Amniotic stem cell (primary cell): Measurements from ENCODE around the gene CEP112.
"Not testable (repeated sequence)": the region's sequence is repeated elsewhere in the genome, so short reads cannot be mapped to it uniquely, and the experiment has no call there.

Source experiments
- DNase-seq: peaks from one replicate; lab custom pipeline; 2025; lab: John Stamatoyannopoulos, UW

The CEP112 gene

DNA sequence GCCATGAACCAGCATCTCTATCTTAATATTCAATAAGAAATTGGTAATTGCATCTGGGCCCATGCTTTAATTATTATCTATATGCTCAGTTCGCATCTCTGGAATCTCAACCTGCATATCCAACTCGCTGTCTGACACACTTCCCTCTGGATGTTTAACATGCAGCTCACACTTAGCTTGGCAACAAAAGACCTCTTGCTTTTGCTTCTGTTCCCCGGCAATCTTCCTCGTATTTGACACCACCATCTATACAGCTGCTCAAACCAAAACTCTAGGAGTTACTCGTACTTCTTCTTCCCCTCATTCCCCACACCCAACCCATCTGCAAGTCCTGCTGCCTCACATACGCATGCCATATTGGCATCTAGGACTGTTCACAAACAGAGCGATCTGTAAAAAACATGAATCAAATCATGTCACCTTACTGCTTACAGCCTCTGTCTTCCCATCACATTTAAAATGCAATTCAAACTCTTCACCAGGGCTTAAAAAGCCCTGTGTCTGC is 300.6 kb downstream of the CEP112 start:
- no peak for DNase-seq

DNA sequence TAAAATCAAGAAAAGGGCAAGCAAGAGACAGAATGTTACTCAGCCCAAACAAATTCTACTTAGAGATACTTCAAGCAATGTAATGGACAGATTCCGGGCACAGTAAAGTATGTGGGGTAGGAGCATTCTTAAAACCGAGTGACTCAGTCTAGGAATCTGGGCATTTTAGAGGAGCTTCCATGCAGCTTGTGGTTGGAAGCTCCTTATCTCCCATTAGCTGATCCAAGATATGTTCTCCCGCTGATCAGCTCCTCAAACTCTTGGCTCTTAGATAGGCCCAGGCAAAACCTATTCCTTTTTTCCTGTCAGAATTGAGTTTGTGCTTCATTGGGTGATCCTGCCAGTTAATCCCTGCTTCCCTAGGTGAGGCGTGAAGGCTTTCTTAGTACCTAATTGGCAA is 303.3 kb downstream of the CEP112 start:
- no peak for DNase-seq

DNA sequence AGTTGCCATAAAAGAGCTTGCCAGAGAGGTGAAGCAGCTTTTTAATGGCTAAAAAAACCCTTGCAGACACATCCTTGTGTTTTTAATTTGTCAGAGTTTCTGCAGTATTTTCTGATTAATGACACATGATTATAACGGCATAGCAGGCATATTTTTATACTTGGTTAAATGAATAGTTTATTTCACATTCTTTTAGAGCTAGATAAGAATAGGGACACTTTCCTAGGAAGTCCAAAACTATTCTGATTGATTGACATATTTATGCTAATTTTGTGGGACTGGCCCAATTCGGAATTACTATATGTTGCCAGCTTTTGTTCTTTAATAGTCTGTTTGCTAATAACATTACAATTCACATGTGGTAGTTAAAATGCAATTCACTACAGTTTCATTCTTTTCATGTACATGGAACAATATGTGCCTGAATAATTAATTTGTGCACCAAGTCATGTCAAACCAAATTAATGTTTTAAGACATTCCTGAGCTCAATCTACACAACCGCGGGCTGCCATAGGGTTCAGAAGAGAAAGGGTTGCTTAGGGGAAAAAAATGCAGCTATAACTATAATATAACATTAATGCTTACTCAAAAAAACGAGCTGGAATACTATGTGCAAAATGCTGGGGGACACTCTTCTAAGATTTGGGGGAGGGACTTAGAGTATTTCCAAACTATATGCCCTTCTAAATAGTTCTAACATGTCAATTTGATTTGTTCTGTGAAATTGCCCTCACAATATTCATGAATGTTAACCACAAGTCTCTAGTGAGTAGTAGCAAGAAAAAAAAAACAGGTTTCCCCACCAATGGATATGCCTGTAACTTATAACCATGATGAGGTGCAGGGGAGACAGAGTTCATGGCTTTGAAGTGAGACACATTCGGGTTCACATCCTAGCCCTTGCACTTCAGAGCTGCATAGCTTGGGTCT is 305.4 kb downstream of the CEP112 start:
- no peak for DNase-seq

DNA sequence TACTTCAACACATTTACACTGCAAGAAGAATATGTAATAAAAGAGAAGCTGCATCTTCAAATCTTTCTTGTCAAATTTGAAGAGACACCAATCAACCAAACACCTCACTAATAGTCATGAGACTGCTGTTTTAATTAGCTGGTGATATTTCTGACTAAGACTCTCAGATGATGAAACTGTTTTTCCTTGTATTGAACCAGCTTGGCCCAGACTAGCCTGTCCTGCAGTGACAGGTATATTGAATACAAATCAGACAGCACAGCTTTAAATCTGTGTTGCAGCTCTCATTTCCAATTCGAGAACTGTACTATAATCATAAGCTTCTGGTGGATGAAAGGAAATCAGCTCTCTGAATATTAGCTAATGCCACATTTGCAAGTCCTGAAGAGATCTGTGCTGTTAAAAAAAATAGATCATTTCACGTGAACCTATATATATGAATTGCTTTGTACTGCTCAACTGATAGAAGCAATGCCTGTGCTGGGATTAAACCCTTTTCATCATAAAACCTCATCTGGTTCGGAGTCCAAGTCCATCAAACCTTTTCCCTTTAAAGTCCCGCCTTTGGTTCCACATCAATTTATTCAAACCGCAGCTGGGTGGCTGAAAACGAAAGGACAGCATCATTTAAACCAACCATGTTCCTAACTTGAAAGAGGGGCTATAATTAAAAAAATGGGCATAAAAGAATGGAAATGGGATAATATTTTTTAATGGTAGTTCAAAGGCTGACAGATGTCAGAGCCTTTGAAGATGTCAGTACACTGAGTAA is 306.2 kb downstream of the CEP112 start:
- no peak for DNase-seq

DNA sequence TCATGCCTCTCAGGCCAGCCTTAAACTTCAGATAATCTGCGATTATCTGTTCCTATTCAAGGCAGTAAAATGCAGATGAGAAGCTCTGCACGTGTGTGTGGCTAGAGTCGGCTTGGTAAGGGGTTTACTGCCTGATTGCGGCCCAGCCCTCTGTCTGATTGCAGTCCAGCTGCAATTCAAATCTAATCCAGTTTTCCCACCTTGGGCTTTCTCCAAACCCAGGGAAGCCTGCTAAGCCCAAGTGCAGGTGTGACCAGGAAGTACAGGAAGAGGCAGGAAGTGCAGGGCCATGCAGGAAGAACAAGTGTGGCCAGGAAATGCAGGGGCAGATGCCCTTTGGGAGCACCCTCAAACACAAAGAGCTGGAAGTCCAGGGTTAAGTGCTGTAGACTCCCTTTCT is 314.9 kb downstream of the CEP112 start:
- no peak for DNase-seq

DNA sequence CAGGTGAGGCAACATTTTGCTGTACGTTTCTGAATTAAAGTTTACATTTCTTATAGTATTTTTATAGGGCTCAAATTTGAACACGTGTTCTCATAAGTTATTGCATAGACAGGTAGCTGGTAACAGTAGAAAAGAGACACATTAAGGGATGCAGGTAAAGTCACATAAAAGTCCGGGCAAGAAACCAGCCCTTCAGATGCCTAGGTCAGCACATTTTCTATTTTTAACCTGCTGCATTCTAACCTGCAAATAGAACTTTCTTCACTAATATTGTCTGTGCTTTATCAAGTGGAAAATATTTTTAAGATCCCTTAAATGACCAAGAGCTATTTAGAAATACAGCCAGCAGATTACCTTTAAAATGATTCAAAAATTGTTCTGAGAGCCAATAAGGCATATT is 323.1 kb downstream of the CEP112 start:
- no peak for DNase-seq

DNA sequence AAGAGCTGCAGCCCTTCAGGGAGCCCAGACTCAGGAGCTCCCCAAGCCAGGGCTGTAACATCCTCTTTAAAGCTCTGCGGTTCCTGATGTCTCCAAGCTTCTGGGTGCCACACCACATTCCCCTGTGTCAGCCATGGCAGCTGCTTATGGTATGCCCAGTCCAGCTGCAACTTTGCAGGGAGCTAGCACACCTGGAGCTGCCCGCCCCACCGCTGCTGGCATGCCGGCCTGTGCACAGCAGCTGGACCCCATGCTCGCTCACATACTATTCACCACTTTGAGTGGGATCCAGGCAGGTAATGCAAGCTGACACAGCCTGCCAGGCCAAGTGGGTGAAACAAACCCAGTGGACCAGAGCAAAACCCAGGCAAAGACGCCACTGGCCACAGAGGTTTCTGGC is 324.9 kb downstream of the CEP112 start:
- no peak for DNase-seq

DNA sequence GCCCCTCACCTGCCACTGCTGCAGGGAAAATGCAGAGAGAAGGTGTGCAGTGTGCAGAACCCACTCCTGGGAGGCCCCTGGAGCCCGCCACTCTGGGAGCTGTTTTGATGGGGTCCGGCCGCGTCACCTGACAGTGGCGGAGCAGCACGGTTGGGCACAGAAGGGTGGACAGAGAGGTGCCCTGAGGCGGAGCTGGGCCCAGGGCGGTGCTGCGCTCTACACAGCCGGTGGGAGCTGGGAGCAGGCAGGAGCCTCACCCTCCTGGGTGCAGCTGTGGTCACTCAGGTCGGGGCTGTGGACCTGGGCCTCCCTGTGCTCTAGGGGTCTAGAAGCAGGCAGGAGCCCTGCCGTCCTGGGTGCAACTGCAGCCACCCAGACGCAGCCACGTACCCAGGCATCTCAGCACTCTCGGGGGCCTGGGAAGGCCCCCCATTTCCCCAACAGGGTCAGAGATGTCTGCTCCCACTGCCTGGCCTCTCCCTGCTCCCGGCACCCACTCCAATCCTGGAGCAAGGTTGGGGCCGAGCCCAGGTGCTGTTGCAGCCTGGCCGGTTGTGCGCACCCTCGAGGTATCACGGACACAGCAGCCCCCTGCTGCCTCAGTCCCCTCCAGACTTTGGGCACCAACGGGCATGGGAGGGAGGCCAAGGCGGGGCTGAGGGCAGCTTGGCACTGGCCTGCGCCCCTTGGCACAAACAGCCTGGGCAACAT is 326.1 kb downstream of the CEP112 start:
- no peak for DNase-seq

DNA sequence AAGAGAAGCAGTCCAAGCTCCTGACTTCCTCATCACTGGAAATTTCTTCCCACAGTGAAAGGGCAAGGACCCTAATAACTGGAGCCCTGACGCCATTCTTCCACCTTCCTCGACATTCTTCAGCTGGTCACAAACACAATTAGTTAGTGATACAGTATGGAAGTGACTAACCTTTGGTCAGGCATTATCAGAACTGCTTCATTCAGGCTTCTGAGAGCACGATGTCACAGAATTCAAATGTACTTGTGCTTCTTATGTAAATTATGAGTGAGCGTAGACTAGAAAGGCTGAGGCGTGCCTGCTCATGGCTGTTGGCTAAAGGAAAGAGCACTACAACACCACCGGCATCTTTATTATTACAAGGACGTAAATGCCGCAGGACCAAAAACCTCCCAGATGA is 327.5 kb downstream of the CEP112 start:
- DNase-seq: no peak

DNA sequence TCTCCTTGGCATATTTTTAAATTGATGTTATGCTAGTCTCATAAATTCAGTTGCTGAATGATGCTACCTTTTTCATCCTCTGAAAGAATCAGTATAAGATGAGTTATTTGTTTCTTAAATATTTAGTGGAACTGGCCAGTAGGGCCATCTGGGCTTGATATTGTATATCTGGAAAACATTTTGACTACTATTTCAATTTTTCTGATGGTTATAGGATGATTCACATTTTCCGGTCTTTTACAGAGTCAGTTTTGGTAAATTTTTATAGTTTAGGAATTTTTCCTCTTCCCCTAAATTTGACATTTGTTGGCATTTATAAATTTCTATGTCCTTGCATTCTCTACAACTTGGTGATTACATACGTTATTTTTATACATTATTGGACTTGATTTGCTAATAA is 334.2 kb downstream of the CEP112 start:
- no peak for DNase-seq

DNA sequence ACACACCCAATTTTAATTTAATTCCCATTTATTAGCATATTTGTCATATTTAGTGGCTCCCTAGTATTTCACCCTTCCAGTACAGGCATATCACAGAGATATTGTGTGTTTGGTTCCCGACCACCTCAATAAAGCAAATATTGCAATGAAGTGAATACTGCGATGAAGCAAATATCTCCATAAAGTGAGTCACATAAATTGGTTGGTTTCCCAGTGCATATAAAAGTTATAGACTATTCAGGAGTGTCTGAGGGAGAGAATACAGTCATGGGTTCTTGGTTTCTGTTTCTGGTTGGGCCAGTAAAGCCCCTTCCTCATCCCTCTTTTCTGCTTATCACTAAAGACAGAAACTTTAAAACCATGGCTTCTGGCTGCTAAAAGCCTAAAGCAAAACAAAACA is 335.1 kb downstream of the CEP112 start:
- DNase-seq: no peak

DNA sequence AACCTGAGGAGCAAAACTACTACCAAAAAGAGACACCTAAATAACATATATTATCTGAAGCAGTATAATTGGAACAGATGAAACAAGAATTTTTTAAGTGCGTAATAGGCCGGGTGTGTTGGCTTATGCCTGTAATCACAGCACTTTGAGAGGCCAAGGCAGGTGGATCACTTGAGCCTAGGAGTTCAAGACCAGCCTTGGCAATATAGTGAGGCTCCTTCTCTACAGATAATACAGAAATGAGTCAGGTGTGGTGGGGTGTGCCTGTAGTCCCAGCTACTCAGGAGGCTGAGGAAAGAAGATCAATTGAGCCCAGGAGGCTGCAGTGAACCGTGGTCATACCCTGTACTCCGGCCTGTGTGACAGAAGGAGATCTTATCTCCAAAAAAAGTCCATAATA is 336.3 kb downstream of the CEP112 start:
- DNase-seq: no peak

DNA sequence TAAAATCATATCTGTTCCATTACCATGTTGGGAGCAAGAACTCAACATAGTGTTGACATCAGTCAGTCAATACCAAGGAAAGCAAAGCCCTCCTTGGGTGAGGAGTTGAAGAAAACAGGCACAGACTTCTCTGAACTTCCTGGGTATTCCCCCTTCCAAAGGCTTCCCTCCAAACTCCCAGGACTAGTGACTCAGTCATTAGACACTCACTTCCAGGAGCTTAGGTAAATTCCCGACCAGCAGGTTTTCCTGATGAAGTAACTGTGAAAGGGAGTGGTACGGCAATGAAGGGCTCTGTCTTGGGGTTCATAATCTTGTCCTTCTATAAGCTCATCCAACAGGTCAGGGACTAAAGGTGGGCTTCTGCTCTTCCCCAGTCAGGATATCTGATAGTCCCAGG is 336.7 kb downstream of the CEP112 start:
- DNase-seq: no peak

DNA sequence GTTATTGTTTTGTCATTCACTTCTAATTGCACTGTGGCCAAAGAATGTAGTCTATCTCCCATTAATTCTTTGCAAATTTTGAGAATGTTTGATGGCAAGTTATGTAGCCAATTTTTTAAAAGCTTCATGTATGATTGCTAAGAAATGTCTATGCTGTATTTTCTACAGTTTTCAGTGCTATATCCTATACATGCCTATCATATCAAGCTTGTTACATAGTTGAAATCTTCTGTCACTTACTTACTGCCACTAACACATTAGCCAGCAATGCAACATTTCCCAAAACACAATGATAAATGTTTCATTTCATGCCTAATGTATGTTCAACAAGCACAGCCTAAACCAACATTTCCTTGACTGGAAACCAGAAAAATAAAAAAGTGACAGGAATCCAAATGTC is 338.1 kb downstream of the CEP112 start:
- DNase-seq: no peak

DNA sequence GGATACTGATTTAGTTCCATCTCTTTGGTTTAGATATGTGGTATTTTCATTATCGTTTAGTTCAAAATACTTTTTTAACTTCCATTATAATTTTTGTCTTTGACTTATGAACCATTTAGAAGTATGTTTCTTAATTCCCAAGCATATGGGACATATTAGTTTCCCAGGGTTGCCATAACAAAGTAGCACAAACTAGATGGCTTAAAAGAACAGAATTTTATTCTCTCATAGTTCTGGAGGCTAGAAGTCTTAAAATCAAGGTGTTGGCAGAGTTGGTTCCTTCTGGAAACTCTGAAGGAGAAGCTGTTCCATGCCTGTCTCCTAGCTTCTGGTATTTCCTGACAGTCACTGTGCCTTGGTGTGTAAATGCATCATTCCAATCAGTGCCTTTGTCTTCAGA is 339.0 kb downstream of the CEP112 start:
- no peak for DNase-seq

DNA sequence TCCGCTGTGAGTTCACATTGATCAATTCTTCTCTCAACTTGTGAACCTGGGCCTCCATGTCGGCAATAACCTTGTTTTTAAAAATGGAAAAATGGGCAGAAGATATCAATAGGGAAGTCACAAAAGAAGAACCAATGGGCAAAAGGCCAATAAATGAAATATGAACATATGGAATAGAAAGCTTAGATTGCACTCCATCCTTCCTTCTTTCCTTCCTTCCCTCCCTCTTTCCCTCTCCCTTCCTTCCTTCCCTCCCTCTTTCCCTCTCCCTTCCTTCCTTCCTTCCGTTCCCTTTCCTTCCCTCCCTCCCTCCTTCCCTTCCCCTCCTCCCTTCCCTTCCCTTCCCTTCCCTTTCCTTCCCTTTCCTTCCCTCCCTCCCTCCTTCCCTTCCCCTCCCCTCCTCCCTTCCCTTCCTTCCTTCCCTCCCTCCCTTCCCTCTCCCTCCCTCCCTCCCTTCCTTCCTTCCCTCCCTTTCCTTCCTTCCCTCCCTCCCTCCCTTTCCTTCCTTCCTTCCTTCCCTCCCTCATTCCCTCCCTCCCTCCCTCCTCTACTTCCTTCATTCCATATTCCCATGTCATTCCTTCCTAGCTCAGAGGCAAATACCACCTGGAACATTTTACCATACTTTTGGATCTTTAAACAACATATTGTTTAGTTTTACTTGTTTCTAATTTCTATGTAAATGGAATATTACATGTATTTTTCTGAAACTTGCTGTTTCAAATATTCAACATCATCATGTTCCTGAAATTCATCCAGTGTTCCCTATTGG is 339.8 kb downstream of the CEP112 start:
- DNase-seq: no peak

DNA sequence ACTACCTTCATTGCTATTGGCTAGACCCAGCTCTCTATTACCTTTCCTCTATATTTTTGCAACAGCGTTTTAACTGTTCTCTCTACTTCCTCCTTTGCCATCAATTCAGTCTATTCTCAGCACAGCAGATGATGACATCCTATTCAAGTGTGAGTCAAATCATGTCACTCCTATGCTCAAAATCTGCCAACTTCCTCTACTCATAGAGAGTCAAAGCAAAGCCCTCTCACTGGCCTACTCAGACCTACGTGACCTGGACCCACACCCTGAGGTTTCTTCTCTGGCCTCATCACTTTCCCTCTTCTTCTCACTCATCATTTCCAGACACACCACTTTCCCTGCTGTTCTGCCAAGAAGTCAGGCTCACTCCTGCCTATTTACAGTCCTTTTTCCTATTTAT is 341.4 kb downstream of the CEP112 start:
- no peak for DNase-seq

DNA sequence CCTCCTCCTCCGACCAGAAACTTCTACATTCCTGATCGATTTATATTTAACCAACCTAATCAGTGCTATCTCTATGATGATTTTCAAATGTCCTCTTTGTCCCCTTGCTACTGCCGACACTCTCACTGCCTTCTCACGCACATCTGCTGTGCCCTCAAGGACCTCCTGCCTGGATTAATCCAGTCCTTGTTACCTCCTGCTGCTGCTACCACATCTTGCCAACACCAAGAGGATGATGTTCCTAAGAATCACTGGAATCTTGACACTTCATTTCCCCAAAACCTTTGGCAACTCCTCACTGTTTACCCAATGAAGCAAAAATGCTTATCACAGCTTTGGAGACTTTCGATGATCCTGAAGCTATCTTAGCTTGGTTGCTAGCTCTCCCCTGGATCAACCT is 343.2 kb downstream of the CEP112 start:
- DNase-seq: no peak

DNA sequence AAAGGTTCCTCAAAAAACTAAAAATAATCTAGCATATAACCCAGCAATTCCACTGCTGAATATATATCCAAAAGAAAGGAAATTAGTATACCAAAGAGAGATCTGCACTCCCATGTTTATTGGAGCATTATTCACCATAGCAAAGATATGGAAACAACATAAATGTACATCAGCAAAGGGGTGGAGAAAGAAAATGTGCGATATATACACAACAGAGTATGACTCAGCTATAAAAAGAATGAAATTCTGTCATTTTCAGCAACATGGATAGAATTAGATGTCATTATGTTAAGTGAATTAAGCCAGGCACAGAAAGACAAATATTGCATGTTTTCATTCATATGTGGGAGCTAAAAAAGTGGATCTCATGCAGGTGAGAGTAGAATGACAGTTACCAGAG is 350.8 kb downstream of the CEP112 start:
- no peak for DNase-seq

DNA sequence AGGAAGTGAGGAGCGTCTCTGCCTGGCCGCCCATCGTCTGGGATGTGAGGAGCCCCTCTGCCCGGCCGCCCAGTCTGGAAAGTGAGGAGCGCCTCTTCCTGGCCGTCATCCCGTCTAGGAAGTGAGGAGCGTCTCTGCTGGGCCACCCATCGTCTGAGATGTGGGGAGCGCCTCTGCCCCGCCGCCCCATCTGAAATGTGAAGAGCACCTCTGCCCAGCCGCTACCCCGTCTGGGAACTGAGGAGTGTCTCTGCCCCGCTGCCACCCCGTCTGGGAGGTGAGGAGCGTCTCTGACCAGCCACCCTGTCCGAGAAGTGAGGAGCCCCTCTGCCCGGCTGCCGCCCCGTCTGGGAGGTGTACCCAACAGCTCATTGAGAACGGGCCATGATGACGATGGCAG is 354.7 kb downstream of the CEP112 start:
- DNase-seq: not testable (repeated sequence)

DNA sequence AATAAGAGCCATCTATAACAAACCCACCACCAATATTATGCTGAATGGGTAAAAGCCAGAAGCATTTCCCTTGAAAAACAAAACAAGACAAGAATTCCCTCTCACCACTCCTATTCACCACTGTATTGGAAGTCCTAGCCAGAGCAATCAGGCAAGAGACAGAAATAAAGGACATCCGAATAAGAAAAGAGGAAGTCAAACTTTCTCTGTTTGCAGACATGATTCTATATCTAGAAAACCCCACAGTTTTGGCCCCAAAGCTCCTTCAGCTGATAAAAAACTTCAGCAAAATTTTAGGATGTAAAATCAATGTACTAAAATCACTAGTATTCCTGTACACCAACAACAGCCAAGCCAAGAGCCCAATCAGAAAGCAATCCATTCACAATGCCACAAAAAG is 358.7 kb downstream of the CEP112 start:
- DNase-seq: no peak

DNA sequence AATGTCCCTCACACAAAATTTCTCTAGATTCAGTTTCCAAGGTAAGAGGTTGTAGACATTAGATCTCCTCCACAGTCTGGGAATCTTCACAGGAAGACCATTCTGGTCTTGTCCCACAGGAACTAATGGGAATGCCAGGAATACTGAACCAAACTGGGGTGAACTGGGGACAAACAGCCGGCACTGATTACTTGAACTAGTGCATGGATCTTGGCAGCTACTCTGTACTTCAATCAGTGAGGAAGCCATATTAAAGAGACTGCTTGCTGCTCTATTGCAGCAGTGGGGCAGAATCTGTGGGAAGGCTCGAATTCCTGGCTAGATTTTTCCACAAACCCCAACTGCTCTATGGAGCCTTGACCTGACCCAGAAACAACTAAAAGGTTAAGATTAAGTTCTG is 361.6 kb downstream of the CEP112 start:
- DNase-seq: no peak
